GM18858 (cell line): ENCODE data around the gene PTK6.
"Not testable (repeated sequence)": the region's sequence is repeated elsewhere in the genome, so short reads cannot be mapped to it uniquely, and the experiment has no call there.

Source experiments
- ATAC-seq: cut with Tn5 transposase; IDR thresholded peaks from one replicate; pipeline ENCODE4 v1.9.1; 2021; ENCODE audit not compliant: unreplicated experiment

The PTK6 gene

GRCh38 chr20:63559485-63560332 is 22.5 kb upstream of the PTK6 start:
- ATAC-seq, result not testable (repeated sequence)

- ATAC-seq, result no peak
Observed at GRCh38 chr20:63558804-63559484, 21.8 kb upstream of the PTK6 start.

GRCh38 chr20:63557481-63557891 is 20.3 kb upstream of the PTK6 start:
- no peak for ATAC-seq

GRCh38 chr20:63556873-63557478 is 19.8 kb upstream of the PTK6 start:
- no peak for ATAC-seq

GRCh38 chr20:63555661-63556381 is 18.6 kb upstream of the PTK6 start:
- no peak for ATAC-seq

- no peak for ATAC-seq
Observed at GRCh38 chr20:63554361-63555278, 17.4 kb upstream of the PTK6 start.

- no peak for ATAC-seq
Observed at GRCh38 chr20:63553933-63554290, 16.7 kb upstream of the PTK6 start, which contains the start of gene FNDC11. FNDC11 (plus strand) TSS chr20:63554159; CDS start chr20:63555664, 1,505 bp downstream.

- no peak for ATAC-seq
Observed at GRCh38 chr20:63553251-63553932, 16.2 kb upstream of the PTK6 start.

GRCh38 chr20:63552481-63553249 is 15.5 kb upstream of the PTK6 start:
- no peak for ATAC-seq

GRCh38 chr20:63551068-63551467 is 13.9 kb upstream of the PTK6 start:
- no peak for ATAC-seq

GRCh38 chr20:63549679-63550282 is 12.6 kb upstream of the PTK6 start:
- ATAC-seq, result no peak

GRCh38 chr20:63549019-63549418 is 11.8 kb upstream of the PTK6 start:
- ATAC-seq, result no peak

- ATAC-seq, result no peak
Observed at GRCh38 chr20:63548542-63548941, 11.4 kb upstream of the PTK6 start.

GRCh38 chr20:63547725-63548480 is 10.7 kb upstream of the PTK6 start, which contains the start of gene SRMS:
SRMS (minus strand) TSS chr20:63547749; CDS start chr20:63547463, 286 bp downstream.
- ATAC-seq, result no peak

GRCh38 chr20:63546956-63547724 is 10.0 kb upstream of the PTK6 start:
- no peak for ATAC-seq

- no peak for ATAC-seq
Observed at GRCh38 chr20:63546256-63546955, 9.2 kb upstream of the PTK6 start.
